Epithelial cell of prostate (primary cell): ENCODE data around the gene REG4.
A peak's percentile ranks its signal among the peaks of the same experiment; 100 is the strongest.

Experiments
- DNase-seq: peaks from one replicate; pipeline ENCODE4 v3.0.0-alpha.2; 2011; ENCODE audit warnings: low read depth, low spot score
- H3K27ac ChIP-seq: fragments of 450-650 bp; 2 replicates; pipeline ENCODE4 v1.5.1; 2017; ENCODE audit warnings: mild to moderate bottlenecking

REG4 gene

DNA sequence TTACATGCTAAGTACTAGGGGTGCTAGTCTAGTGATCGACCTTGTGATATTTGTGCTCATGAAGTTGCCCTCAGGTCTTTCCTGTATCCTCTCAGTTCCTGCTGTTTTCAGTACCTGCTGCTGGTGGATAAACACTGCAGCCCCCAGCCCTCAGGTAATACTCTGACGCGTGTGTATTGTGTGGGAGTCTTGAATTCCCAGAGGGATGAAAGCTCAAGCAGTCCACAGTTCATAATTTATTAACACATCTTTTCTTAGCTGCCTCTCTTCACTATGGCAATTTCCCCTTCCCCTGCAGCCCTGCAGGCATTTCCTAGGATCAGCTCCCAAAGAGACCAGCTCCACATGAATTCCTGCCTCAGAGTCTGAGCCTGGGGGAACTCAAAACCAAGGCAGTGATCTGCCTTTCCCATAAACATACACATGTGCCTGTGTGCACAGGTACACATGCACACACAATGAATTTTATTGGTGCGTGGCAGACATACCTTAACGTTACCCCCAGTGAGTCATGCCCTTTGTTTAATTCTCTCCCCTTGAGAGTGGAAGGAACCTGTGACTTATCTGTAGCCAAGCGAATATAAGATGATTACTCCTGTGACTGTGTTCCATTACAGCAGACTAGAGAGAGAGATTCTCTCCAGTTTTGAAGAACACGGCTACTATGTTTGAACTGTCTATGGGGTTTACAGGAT, 28.5 kb downstream of the REG4 start:
- H3K27ac ChIP-seq, result peak overlapping the region; percentile 29

DNA sequence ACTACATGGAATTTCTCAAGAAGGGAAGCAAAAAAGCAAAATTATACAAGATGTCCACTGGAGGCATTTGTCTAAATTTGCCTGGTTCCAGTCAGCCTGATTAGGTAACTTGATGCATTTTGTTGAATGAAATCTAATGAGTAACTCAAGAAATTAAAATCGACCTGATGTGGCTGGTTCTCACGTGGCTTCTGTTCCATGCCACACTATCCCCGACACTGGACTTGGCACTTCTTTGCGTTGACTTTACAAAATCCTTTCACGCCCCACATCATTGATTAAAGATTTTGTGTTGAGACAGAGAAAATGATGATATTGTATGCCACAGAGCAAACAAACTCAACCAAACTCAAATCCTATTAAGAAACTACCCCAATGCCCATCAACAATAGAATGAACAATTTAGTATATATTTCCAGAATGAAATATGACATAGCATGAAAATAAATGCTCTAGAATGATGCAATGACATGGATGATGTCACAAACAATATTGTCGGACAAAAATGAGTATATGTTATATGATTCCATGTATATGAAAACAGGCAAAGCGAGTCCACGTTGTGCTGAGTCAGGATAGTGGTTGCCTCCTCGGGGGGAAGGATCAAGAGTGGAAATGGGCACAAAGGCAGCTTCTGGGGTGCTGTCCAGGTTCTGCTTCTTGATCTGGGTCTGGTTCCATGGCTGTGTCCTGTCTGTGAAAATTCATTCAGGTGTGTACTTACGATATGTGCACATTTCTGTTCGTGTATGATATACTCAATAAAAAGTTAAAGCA, 29.6 kb downstream of the REG4 start:
- no peak for DNase-seq
- no peak overlapping the region for H3K27ac ChIP-seq

More for the DNA sequence above, 28.5 kb downstream of the REG4 start:
- peak; percentile 72 for DNase-seq

DNA sequence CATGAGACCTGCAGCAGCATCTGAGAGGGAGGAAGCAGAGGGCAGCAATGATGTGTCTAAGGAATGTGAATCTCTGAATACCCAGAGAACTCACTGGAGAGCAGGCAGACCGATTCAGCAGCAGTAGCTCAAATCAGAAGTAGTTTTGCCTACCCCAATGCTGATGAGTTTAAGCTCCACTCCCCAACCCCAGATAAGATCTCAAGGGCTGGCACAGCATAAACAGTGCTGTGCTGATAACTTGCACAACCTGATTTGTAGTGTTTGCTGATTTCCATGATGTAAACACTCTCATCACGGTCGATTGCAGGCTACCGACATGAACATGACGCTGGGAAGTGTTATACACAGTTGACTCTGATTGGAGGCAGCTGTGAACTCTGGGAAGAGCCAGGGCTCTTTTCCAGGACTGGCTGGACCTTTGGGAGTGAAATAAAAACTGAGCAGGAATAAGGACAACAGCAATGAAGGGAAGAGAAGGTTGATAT, 31.3 kb downstream of the REG4 start:
- peak overlapping the region; percentile 19 for H3K27ac ChIP-seq
- DNase-seq, result peak; percentile 40

DNA sequence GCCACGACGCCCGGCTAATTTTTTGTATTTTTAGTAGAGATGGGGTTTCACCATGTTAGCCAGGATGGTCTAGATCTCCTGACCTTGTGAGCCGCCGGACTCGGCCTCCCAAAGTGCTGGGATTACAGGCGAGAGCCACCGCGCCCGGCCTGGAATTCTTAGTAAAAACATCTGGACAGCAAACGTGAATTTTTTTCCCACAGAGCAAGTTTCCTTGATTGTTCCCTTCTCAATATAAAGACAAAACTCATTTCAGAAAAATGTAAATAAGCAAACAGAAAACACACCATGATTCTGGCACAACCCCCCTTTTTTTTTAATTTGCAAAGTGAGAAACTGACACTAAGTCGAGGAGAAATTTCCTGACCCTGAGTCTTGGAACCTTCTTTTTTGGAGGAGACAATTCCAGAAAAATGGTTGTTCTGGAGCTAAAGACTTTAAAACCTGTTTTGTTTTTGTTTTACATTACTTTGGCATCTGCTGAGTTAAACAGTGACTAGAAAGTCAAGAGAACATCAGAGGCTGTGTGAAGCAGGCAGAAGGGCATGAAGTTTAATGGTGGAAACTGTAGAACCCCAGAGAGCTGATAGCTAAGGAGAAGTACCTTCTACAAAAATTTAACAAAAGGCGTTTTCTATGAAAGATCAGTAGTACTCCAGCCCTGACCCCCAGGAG, 32.2 kb downstream of the REG4 start:
- H3K27ac ChIP-seq, result no peak overlapping the region
- DNase-seq, result no peak

DNA sequence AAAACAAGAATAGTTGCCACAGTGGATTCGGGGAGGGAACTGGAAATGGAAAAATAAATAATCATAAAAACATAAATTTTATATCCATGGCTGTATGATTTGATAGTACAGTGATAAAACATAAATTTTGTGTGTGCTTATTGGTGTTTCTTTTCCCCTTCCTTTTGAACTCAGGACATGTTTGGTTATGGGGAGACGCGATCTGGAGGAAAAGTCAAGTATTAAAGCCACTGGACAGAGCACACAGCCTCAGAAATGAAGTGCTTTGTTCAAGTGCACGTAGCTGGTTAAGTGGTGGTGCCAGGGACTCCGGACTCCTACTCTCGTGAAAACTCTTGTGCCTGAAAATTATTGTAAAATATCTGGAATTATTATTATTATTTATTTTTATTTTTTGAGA, 32.9 kb downstream of the REG4 start:
- H3K27ac ChIP-seq, result no peak overlapping the region
- no peak for DNase-seq

DNA sequence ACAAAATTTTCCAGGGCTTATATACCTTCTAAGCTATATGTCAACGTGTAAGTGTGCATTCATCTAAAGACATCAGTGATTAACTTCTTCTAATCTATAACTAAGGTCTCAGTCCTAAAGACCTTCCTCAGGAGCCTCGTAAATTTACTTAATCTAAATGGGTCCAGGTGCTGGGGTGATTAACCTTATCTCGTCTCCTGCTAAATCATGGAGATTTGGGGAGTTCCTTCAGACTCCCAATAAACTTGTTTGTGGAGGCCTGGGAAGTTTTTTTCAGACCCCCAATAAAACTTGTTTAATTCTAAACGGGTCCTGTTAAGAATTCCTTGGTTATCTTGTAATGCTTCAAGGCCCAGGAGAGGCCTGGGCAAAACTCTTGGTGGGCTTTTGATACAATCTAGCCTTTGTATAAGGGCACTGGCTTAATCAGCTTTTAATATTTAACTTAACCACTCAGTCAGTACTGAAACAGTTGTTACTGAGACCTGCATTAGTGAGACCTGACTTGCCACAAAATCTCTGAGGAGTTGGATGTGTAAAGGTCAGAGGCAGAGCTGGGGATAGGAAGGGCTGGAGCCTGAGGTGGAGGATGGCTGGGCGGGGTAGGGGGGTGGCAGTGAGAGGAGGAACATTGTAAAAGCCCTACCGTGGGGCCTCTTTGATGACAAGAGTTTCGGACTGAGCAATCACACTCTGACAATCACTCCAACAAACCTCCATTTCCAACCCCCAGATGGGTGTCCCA, 36.3 kb downstream of the REG4 start:
- no peak overlapping the region for H3K27ac ChIP-seq
- DNase-seq, result no peak

DNA sequence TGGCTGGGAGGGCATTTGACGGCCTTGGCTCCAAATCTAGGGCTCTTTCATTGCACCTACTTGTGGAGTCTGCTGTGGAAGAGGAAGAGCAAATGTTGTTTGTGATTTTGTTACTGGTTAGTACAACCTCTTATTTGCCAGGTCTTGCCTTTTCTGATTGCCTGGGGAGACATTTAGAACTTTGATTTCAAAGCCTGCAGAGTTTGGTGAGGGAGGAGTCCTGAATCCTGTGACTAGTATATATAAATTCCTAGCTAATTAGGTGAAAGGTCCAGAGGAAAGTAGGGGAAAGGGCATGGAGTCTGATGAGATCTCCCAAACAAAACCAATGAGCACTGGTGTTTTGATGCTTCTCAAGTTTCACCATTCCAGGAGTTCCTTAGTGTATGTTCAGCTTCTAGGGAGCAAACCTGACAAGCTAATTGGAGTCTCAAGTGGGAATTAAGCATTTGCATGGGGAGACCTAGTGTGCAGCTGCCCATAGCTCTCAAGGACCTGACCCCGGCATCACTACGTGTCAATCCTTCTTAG, 37.5 kb downstream of the REG4 start:
- no peak for DNase-seq

DNA sequence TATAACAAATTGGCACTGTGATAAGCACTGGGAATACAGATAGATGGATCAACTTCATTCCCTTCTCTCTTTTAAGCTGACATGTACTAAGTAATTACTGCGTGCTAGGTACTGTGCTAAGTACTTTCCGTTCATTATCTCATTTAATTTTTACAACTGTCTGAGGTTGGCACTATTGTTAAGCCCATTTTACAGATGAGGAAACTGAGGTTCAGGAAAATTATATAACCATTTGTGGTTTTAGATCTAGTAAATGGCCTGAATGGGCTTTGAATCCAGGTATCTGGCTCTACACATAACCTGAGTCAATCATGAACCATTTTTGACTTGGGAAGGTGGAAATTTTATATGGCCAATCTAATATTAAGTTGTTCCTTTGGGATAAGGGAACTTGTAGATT, 39.0 kb downstream of the REG4 start:
- no peak overlapping the region for H3K27ac ChIP-seq
- no peak for DNase-seq

More for the DNA sequence above, 37.5 kb downstream of the REG4 start:
- no peak overlapping the region for H3K27ac ChIP-seq

DNA sequence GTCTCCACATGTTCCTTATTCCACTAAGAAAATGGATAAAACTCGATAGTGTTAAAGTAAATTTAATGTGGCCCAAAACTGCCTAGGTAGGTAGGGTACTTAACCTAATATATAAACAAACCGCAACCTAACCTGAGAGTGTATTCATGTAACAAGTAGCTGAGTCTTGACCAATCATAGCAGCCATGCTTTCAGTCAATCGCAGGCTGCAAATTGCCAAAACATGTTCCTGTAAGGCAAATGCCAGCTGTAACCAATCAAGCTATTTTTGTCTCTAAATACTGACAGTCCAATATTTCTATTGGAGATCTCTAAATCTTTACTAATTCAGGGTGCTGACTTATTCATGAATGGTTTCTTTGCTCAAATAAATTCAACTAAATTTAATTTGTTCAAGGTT, 39.5 kb downstream of the REG4 start:
- no peak overlapping the region for H3K27ac ChIP-seq
- DNase-seq, result no peak

DNA sequence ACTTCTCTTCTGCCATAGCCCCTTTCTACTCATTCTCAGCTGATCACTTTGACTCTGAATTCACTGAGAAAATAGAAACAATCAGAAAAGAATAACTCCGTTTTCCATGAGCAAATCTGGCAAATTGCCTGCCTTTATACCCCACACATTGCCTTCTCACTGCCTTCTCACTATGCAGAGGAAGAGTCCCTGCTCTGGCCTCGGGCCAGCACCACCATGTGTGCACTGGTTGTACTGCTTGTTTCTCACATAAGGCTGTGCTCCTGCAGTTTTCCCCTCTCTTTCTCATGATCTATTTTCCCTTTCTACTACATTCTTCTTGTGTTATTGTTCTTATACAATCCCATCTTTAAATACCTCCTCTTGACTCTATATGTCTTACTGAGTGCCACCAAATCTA, 40.2 kb downstream of the REG4 start:
- no peak for DNase-seq
- H3K27ac ChIP-seq, result no peak overlapping the region

DNA sequence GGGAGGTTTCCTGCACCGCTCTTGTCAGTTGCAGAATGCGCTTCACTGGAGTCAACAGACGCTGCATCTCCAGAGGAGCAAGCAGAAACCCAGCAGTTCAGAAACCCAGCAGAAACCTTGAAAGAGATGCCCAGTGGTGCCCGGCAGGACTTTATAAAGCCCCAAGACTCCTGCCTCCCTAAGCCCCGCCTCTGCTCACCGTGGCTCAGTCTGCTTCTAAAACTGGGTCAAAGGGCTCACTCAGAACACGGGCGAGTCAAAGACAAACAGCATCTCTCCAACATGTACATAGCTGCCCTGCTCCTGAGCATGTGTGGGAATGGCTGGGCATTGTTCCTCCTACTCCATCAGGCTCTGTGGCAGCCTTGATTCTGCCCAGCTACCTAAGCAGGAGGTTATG, 42.5 kb downstream of the REG4 start, which contains the start of gene HMGCS2:
Gene HMGCS2 (minus strand): TSS at position 128 of the 400 bp plus-strand sequence. CDS start 61 bp downstream, at position 67.
- no peak for DNase-seq
- no peak within 1 kb of the TSS for H3K27ac ChIP-seq

DNA sequence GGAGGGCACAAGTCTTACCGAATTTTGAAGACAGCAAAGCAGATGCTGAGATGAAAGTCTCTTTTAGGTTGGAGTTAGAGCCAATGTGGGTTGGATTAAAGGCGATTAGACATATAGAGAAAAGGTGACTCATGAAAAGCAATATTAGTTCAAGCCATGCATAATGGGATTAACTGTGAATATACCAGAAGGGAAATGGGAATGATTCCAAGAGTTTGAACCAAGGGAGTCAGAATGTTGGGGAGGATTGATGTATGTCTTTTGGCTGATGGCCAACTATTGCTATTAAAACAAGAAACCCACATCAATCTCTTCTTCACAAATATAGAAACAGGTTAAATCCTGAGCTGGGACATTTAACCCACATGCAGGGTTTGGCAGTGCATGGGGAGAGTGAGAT, 43.8 kb downstream of the REG4 start:
- no peak overlapping the region for H3K27ac ChIP-seq
- DNase-seq, result no peak

DNA sequence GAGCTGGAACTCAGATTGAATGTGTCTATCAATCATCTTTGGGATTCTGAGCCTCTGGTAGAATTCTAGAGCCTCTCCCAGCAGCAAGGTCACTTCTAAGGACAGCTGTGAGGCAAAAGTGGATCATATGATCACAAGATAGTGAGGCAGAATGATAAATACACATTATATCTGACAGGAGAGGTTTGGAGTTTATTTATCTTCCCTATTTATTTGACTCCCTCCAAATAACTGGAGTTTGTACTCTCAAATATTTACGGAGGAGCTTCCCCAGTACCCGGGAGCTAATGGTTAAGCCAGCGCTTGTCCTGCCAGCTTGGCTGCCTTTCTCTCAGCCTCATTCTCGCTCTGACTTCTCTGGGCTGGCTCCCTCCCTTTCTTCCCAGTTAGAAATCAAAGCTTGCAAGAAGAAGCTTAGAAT, 44.9 kb downstream of the REG4 start:
- DNase-seq, result no peak
- H3K27ac ChIP-seq, result no peak overlapping the region

DNA sequence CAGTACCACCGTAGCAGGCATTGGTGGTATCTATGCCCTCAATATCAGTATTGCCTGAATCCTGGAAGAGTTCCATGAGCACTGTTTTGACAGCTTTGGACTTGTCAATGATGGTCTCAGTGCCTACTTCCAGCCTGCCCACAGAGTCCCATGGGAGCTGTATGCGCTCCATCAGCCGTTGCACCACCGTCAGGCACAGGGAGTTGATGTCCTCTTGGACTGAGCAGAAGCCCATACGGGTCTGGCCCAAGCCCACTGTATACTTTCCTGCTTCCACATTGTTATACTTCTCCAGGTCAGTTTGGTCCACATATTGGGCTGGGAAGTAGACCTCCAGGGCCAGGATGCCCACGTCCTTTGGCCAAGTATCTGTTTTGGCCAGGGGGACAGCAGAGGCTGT, 47.0 kb downstream of the REG4 start:
- no peak for DNase-seq
- no peak overlapping the region for H3K27ac ChIP-seq

DNA sequence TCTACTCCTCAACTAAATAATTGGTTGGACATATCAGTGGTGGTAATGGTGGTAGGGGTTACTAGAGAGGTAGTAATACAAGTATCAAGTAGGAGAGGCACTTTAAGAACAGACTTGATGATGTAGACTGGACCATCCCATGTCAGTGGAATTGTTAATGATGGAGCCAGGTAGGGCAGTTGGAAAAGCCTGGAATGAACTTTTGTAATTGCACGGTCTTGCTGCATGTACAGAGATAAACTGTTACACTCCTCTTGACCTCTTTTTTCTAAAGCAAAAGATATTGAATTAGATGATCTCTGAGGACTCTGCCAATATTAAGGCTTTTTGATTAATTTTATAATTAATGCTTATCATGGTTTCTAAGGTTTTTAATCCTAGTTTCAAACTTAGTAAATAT, 48.3 kb downstream of the REG4 start:
- H3K27ac ChIP-seq, result no peak overlapping the region
- DNase-seq, result no peak

DNA sequence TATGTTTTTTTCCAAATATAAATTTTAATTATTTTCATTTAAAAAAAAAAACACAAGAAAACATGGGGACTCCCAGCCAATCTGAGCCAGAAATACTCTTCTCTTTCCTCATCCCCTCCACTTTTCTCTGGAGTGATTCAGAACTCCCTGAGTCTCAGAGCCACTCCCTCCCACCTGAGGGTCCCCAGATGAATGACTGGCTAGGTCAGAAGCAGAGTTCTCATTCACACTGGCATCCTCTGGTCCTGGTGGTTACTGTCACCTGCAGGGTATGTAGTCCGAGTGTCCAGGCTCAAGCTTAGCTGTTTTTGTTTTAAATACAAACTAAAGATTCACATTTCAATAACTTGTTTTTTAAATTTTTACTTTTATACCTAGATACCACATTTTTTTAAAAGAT, 48.9 kb downstream of the REG4 start:
- DNase-seq, result no peak

DNA sequence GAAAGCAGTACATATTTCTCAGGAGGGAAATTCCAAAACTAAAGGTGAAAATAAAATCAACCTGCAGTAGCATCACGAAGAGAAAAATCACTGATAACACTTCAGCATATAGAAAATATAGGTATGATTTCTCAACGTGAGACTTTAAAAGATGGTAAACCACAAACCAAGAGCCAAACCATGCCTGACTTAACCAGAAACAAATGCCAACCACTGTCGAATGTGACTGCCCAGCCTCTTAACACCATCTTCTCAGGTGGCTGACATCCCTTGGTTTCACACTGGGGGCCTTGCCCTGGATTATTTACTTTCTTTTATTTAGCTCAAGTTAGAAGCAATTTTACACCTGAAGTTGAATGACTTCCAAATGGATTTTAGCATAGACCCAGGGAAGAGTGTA, 52.7 kb downstream of the REG4 start:
- no peak for DNase-seq
- H3K27ac ChIP-seq, result no peak overlapping the region

More for the DNA sequence above, 48.9 kb downstream of the REG4 start:
- no peak overlapping the region for H3K27ac ChIP-seq

DNA sequence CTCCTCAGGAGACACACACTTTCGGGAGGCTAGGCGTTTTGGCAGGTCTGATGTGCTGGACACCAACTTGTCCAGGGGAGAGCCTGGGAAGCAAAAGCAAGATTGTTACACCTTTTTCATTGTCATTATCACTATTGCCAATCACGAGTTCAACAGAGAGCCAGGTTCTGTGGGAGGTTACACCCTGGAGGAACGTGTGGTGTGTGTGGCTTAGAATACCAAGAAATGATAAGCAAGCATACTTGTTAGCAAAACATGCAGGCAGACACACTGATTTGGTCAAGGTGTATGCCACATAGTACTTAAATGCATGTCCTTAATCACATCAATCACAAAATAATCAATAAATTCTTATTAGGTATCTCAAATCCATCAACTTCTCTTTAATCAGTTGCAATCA, 58.7 kb downstream of the REG4 start:
- no peak for DNase-seq

DNA sequence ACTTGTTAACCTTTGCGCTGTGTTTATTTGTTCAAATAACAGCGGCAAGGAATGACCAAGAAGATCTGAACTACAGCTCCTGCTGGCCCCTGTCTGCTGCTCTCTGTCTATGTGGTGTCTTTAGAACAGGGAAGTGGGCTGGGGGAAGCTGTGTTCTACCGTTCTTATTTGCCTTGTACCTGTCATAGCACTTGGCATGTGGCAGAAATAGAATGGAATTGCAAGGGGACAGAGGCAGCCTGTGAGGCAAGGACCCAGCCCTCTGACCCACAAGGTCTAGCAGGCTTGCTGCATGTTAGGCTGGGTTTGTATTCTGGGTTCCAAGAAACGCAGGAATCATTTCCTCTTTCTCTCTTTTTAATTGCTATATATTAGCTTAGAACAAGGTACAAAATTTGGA, 63.2 kb downstream of the REG4 start:
- H3K27ac ChIP-seq, result no peak overlapping the region
- DNase-seq, result no peak

More for the DNA sequence above, 58.7 kb downstream of the REG4 start:
- H3K27ac ChIP-seq, result no peak overlapping the region

DNA sequence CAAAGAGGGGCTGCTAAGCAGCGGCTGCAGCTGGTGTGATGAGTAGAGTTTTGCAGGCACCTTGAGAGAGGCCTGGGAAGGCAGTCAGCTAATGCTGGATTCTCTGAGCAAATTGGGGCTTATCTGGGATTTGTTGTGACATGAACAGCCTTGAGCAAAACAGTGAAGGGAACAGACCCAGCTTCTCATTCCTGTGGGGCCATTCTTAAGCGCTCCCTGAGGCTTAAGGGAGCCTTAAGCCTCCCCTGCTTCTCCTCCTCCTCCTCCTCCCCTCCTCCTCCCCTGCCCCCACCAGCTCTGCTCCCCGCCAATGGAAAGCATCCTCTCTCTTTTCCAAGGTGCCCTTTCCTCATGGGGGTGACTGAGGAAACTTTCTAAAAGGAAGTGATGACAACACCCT, 63.8 kb downstream of the REG4 start:
- no peak for DNase-seq
- no peak overlapping the region for H3K27ac ChIP-seq
